ENCODE results near the gene CD248.

- TF ChIP-seq, protein P1, sequence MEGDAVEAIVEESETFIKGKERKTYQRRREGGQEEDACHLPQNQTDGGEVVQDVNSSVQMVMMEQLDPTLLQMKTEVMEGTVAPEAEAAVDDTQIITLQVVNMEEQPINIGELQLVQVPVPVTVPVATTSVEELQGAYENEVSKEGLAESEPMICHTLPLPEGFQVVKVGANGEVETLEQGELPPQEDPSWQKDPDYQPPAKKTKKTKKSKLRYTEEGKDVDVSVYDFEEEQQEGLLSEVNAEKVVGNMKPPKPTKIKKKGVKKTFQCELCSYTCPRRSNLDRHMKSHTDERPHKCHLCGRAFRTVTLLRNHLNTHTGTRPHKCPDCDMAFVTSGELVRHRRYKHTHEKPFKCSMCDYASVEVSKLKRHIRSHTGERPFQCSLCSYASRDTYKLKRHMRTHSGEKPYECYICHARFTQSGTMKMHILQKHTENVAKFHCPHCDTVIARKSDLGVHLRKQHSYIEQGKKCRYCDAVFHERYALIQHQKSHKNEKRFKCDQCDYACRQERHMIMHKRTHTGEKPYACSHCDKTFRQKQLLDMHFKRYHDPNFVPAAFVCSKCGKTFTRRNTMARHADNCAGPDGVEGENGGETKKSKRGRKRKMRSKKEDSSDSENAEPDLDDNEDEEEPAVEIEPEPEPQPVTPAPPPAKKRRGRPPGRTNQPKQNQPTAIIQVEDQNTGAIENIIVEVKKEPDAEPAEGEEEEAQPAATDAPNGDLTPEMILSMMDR (IDR thresholded peaks at IDR 0.05), result no peak
- no peak for TF ChIP-seq POLR2A (IDR thresholded peaks at IDR 0.05)
Observed at GRCh38 chr11:66339686-66340483, 23.0 kb upstream of the CD248 start.
